ENCODE measurements around the gene RRAGD. TPM values are rescaled to one million over a fixed set of nuclear protein-coding genes. Genes with fewer than 3 reads are reported as not detected.
A peak's percentile ranks its signal among the peaks of the same experiment; 100 is the strongest.

Gene RRAGD
- total and polyA plus RNA-seq, 2 of the 13 experiments (the other 11 are each of a cell fraction or from before 2014, with no cell fraction given): 0.35 to 0.53 TPM

- TF ChIP-seq GTF2F1 (IDR thresholded peaks at IDR 0.05; ENCODE audit: low read length): no peak
- TF ChIP-seq FLYWCH1 (CRISPR knock-in tag; IDR thresholded peaks at IDR 0.05): no peak; the same call in 1 of the 2 replicates
- TF ChIP-seq IRF1 (CRISPR knock-in tag; IDR thresholded peaks at IDR 0.05; ENCODE audit: low read depth): 0 out of 2 replicates have a peak, but pooled peaks have one; percentile 43
- no peak for TF ChIP-seq ZNF383 (CRISPR knock-in tag; IDR thresholded peaks at IDR 0.05; ENCODE audit: borderline replicate concordance)
- no peak for TF ChIP-seq RCOR2 (CRISPR knock-in tag; IDR thresholded peaks at IDR 0.05)
- TF ChIP-seq ZMAT5 (CRISPR knock-in tag; IDR thresholded peaks at IDR 0.05; ENCODE audit: borderline replicate concordance, low read depth): no peak
- peak; percentile 75; the same call in 1 of the 2 replicates for TF ChIP-seq GLI4 (CRISPR knock-in tag; IDR thresholded peaks at IDR 0.05; ENCODE audit: borderline replicate concordance)
- TF ChIP-seq IKZF1 (IDR thresholded peaks at IDR 0.05): no peak
- TF ChIP-seq ZNF564 (CRISPR knock-in tag; IDR thresholded peaks at IDR 0.05): peak; percentile 78
- 0 out of 2 replicates have a peak, but pooled peaks have one; percentile 57 for TF ChIP-seq NFAT5 (CRISPR knock-in tag; IDR thresholded peaks at IDR 0.05)
- no peak for TF ChIP-seq CREM (IDR thresholded peaks at IDR 0.05)
- TF ChIP-seq CREM (CRISPR knock-in tag; IDR thresholded peaks at IDR 0.05): no peak
- TF ChIP-seq SP140L (CRISPR knock-in tag; IDR thresholded peaks at IDR 0.05; ENCODE audit: borderline replicate concordance): no peak
- no peak for TF ChIP-seq RBM39 (IDR thresholded peaks at IDR 0.05; ENCODE audit: low read depth, low read length, poor library complexity, severe bottlenecking)
- peak; percentile 43 for TF ChIP-seq KLF13 (CRISPR knock-in tag; IDR thresholded peaks at IDR 0.05)
- TF ChIP-seq PLRG1 (conservative IDR thresholded peaks at IDR 0.05): no peak
- TF ChIP-seq ZSCAN22 (CRISPR knock-in tag; IDR thresholded peaks at IDR 0.05): peak; percentile 73; the same call in 1 of the 2 replicates
- no peak for TF ChIP-seq TCF12 (IDR thresholded peaks at IDR 0.05)
- no peak; the same call in 1 of the 2 replicates for TF ChIP-seq TCF12 (CRISPR knock-in tag; IDR thresholded peaks at IDR 0.05)
- peak; percentile 73 for TF ChIP-seq MYC (CRISPR knock-in tag; IDR thresholded peaks at IDR 0.05; ENCODE audit: borderline replicate concordance)
- peak; percentile 63; the same call in 1 of the 2 replicates for TF ChIP-seq DNMT1 (CRISPR knock-in tag; IDR thresholded peaks at IDR 0.05)
Measured at GRCh38 chr6:89352278-89353117, 59.6 kb downstream of the RRAGD start, which contains the start of gene UBE2J1 (continued).

Data from HepG2 (cell line).